Measurements from ENCODE around the gene NRIP1. TPM values are rescaled to one million over a fixed set of nuclear protein-coding genes. Genes with fewer than 3 reads are reported as not detected.

Gene NRIP1
- total RNA-seq, 1 experiment from 2014 or later = 29.6 TPM

GRCh38 chr21:15027056-15027455, 37.7 kb downstream of the NRIP1 start:
- Histone ChIP-seq H3K79me2 (ENCODE audit: insufficient read depth, low read length) (peaks cover 88% of the 10 kb centered on the region), H3K36me3 (ENCODE audit: control insufficient read depth in 1 of 2, insufficient read depth in 2 of 2, low read length in 2 of 2) (no peaks in the 10 kb centered on the region), H3K27me3 (ENCODE audit: insufficient read depth, low read length) (no peaks in the 10 kb centered on the region), H3K9me2 (ENCODE audit: insufficient read depth) (no peaks in the 10 kb centered on the region), H3K9ac (ENCODE audit: low read length) (no peak overlapping the region), H3K4me3 (replicated peaks in 1 of 2; ENCODE audit: low read depth in 1 of 2, low read length in 2 of 2) (no peak overlapping the region), H4K20me1 (ENCODE audit: insufficient read depth) (no peaks in the 10 kb centered on the region), H3K4me2 (ENCODE audit: low read length) (no peak overlapping the region), H2AFZ (ENCODE audit: low read depth, low read length, poor library complexity, severe bottlenecking) (no peak overlapping the region), H3K4me1 (ENCODE audit: control insufficient read depth in 1 of 2, insufficient read depth in 2 of 2, low read length in 2 of 2) (0 out of 4 replicates have a peak, but pooled peaks cover 0 to 3% of the 10 kb centered on the region in 2 experiments), H3K9me3 (ENCODE audit: control insufficient read depth in 1 of 2, insufficient read depth in 1 of 2, low read depth in 1 of 2, low read length in 2 of 2) (no peaks in the 10 kb centered on the region), H3K27ac (ENCODE audit: low read depth, low read length) (no peak overlapping the region)
- ChIA-PET POLR2A (no interaction called here), CTCF (no interaction called here), RAD21 (ENCODE audit: low non-redundant PET in 1 of 2, low total read pairs in 2 of 2, uncharacterized antibody in 2 of 2, unreplicated experiment in 2 of 2) (no interaction called here)
- TF ChIP-seq EZH2 (IDR thresholded peaks at IDR 0.05) (no peak), CBX3 (IDR thresholded peaks at IDR 0.05; ENCODE audit: low read depth) (no peak), ZBTB33 (IDR thresholded peaks at IDR 0.05; ENCODE audit: extremely low read depth, insufficient replicate concordance, low read length) (no peak), YY1 (IDR thresholded peaks at IDR 0.05; ENCODE audit: extremely low read depth, insufficient replicate concordance, low read depth, low read length) (no peak), RAD21 (IDR thresholded peaks at IDR 0.05; ENCODE audit: low read depth) (no peak), CTCF (IDR thresholded peaks at IDR 0.05 in 2 of 3, conservative IDR thresholded peaks at IDR 0.05 in 1 of 3; ENCODE audit: borderline replicate concordance in 1 of 3, insufficient read depth in 1 of 3, low read depth in 2 of 3, low read length in 2 of 3) (no peak), CEBPB (IDR thresholded peaks at IDR 0.05; ENCODE audit: low read depth) (no peak), JUND (IDR thresholded peaks at IDR 0.05) (no peak), ZFX (IDR thresholded peaks at IDR 0.05) (no peak), POLR2AphosphoS5 (IDR thresholded peaks at IDR 0.05; ENCODE audit: low read depth, low read length) (no peak)
- no peak for ATAC-seq
- no TSS peak for BruUV-seq (replicated peaks)
- no peak for DNase-seq (ENCODE audit: low read depth, low spot score)
- intact Hi-C loops (cut with micrococcal nuclease) = no loop called here

Measured in HCT116 (cell line).